Pulmonary artery endothelial cell (primary cell): Measurements from ENCODE around the gene NHERF1. TPM values are rescaled to one million over a fixed set of nuclear protein-coding genes. Genes with fewer than 3 reads are reported as not detected.

Experiments used
- DNase-seq: peaks from one replicate; pipeline ENCODE4 v3.0.0-alpha.2; 2011; ENCODE audit warnings: low read depth, low spot score
- total RNA-seq: library from RNA; depleted of rRNA; stranded (reverse); fragments of >200 nt; gene quantifications from 2 replicates; pipeline ENCODE4 v1.2.3, GENCODE V29; 2014

NHERF1 gene
- total RNA-seq, 1 donor from 2014 or later, result 10.0 TPM

- no peak for DNase-seq
Observed at GRCh38 chr17:74784125-74784810, 35.8 kb downstream of the NHERF1 start.

GRCh38 chr17:74785096-74785980, 36.9 kb downstream of the NHERF1 start:
- no peak for DNase-seq

GRCh38 chr17:74785981-74786360, 37.5 kb downstream of the NHERF1 start:
- DNase-seq, result no peak

GRCh38 chr17:74786431-74787055, 38.1 kb downstream of the NHERF1 start:
- DNase-seq, result no peak

GRCh38 chr17:74790161-74791058, 42.0 kb downstream of the NHERF1 start:
- no peak for DNase-seq

GRCh38 chr17:74792586-74793105, 44.2 kb downstream of the NHERF1 start:
- DNase-seq, result no peak

GRCh38 chr17:74795327-74796020, 47.0 kb downstream of the NHERF1 start:
- DNase-seq, result no peak

- DNase-seq, result no peak
Observed at GRCh38 chr17:74796211-74796610, 47.8 kb downstream of the NHERF1 start.

- no peak for DNase-seq
Observed at GRCh38 chr17:74796866-74797265, 48.4 kb downstream of the NHERF1 start.

- no peak for DNase-seq
Observed at GRCh38 chr17:74797824-74798223, 49.4 kb downstream of the NHERF1 start.

GRCh38 chr17:74798239-74798707, 49.8 kb downstream of the NHERF1 start:
- peak; percentile 24 for DNase-seq

GRCh38 chr17:74799097-74799496, 50.7 kb downstream of the NHERF1 start:
- no peak for DNase-seq

- no peak for DNase-seq
Observed at GRCh38 chr17:74800531-74800930, 52.1 kb downstream of the NHERF1 start.

- no peak for DNase-seq
Observed at GRCh38 chr17:74801896-74802295, 53.5 kb downstream of the NHERF1 start.

- no peak for DNase-seq
Observed at GRCh38 chr17:74803388-74803930, 55.0 kb downstream of the NHERF1 start.

- no peak for DNase-seq
Observed at GRCh38 chr17:74803971-74804370, 55.5 kb downstream of the NHERF1 start.

- DNase-seq, result no peak
Observed at GRCh38 chr17:74804683-74805082, 56.3 kb downstream of the NHERF1 start.

- DNase-seq, result no peak
Observed at GRCh38 chr17:74805591-74805991, 57.2 kb downstream of the NHERF1 start.

- no peak for DNase-seq
Observed at GRCh38 chr17:74806334-74806733, 57.9 kb downstream of the NHERF1 start.

GRCh38 chr17:74807441-74807840, 59.0 kb downstream of the NHERF1 start:
- no peak for DNase-seq
